Urothelium cell line (cell line): ENCODE results near the gene DNAJB4.
A peak's percentile ranks its signal among the peaks of the same experiment; 100 is the strongest.
"Not testable (repeated sequence)": the region's sequence is repeated elsewhere in the genome, so short reads cannot be mapped to it uniquely, and the experiment has no call there.

ENCODE experiments used
- DNase-seq: peaks from one replicate; pipeline ENCODE4 v3.0.0; 2011; ENCODE audit warnings: low spot score, mixed read lengths
- FAIRE-seq: peaks from 2 replicates; lab custom pipeline; 2011; peaks lifted over from hg19 to GRCh38; lab: Jason Lieb, UNC

The DNAJB4 gene

GRCh38 chr1:77989744-77990143 lies 15.0 kb upstream of the DNAJB4 start:
- no peak for DNase-seq
- FAIRE-seq: no peak

GRCh38 chr1:77990629-77991204 lies 14.0 kb upstream of the DNAJB4 start:
- DNase-seq: no peak
- no peak for FAIRE-seq

GRCh38 chr1:77991638-77992037 lies 13.1 kb upstream of the DNAJB4 start:
- DNase-seq (no peak), FAIRE-seq (no peak)

GRCh38 chr1:77994117-77994705 lies 10.5 kb upstream of the DNAJB4 start:
- no peak for DNase-seq
- FAIRE-seq: no peak

GRCh38 chr1:77996734-77997133 lies 8.0 kb upstream of the DNAJB4 start:
- FAIRE-seq (no peak), DNase-seq (no peak)

GRCh38 chr1:78000536-78000935 lies 4.2 kb upstream of the DNAJB4 start:
- DNase-seq, FAIRE-seq: not testable (repeated sequence)

GRCh38 chr1:78003070-78003746 lies 1.5 kb upstream of the DNAJB4 start:
- no peak for DNase-seq
- FAIRE-seq: no peak

GRCh38 chr1:78003882-78004718 lies 639 bp upstream of the DNAJB4 start:
- DNase-seq (peak; percentile 37), FAIRE-seq (no peak)

GRCh38 chr1:78005448-78005722 lies 646 bp downstream of the DNAJB4 start:
- no peak for DNase-seq
- FAIRE-seq: no peak

GRCh38 chr1:78005755-78006154 lies 1.0 kb downstream of the DNAJB4 start:
- FAIRE-seq: no peak
- peak; percentile 28 for DNase-seq

GRCh38 chr1:78006521-78006920 lies 1.8 kb downstream of the DNAJB4 start:
- DNase-seq (no peak), FAIRE-seq (no peak)

GRCh38 chr1:78007677-78008341 lies 3.1 kb downstream of the DNAJB4 start:
- FAIRE-seq: no peak
- DNase-seq: no peak

- FAIRE-seq: no peak
Measured at GRCh38 chr1:78009276-78009675, 4.5 kb downstream of the DNAJB4 start.

GRCh38 chr1:78009836-78010235 lies 5.1 kb downstream of the DNAJB4 start:
- DNase-seq (no peak), FAIRE-seq (no peak)

More at GRCh38 chr1:78009276-78009675, 4.5 kb downstream of the DNAJB4 start:
- no peak for DNase-seq

- DNase-seq (no peak), FAIRE-seq (no peak)
Measured at GRCh38 chr1:78011050-78011449, 6.3 kb downstream of the DNAJB4 start.

- DNase-seq: no peak
- FAIRE-seq: no peak
Measured at GRCh38 chr1:78015148-78015547, 10.4 kb downstream of the DNAJB4 start.

- DNase-seq: no peak
- no peak for FAIRE-seq
Measured at GRCh38 chr1:78019024-78019423, 14.3 kb downstream of the DNAJB4 start.

GRCh38 chr1:78021134-78021533 lies 16.4 kb downstream of the DNAJB4 start:
- DNase-seq, FAIRE-seq: not testable (repeated sequence)

- DNase-seq (no peak), FAIRE-seq (no peak)
Measured at GRCh38 chr1:78029793-78030192, 25.1 kb downstream of the DNAJB4 start.

- DNase-seq (no peak), FAIRE-seq (no peak)
Measured at GRCh38 chr1:78032996-78033796, 28.5 kb downstream of the DNAJB4 start.
